ENCODE measurements around the gene LILRB2. TPM values are rescaled to one million over a fixed set of nuclear protein-coding genes. Genes with fewer than 3 reads are reported as not detected.

The LILRB2 gene
- polyA plus RNA-seq, 1 of the 3 experiments (the other 2 are of a cell fraction) = not detected

GRCh38 chr19:54254195-54254906, 26.6 kb downstream of the LILRB2 start (continued):
- TF ChIP-seq, protein P1, sequence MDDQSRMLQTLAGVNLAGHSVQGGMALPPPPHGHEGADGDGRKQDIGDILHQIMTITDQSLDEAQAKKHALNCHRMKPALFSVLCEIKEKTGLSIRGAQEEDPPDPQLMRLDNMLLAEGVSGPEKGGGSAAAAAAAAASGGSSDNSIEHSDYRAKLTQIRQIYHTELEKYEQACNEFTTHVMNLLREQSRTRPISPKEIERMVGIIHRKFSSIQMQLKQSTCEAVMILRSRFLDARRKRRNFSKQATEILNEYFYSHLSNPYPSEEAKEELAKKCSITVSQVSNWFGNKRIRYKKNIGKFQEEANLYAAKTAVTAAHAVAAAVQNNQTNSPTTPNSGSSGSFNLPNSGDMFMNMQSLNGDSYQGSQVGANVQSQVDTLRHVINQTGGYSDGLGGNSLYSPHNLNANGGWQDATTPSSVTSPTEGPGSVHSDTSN (IDR thresholded peaks at IDR 0.05) = no peak
- TF ChIP-seq EZH2phosphoT487 (IDR thresholded peaks at IDR 0.05; ENCODE audit: borderline replicate concordance, low read depth) = no peak
- no peak for TF ChIP-seq TEAD4 (IDR thresholded peaks at IDR 0.05; ENCODE audit: borderline replicate concordance, insufficient read depth)

DNA sequence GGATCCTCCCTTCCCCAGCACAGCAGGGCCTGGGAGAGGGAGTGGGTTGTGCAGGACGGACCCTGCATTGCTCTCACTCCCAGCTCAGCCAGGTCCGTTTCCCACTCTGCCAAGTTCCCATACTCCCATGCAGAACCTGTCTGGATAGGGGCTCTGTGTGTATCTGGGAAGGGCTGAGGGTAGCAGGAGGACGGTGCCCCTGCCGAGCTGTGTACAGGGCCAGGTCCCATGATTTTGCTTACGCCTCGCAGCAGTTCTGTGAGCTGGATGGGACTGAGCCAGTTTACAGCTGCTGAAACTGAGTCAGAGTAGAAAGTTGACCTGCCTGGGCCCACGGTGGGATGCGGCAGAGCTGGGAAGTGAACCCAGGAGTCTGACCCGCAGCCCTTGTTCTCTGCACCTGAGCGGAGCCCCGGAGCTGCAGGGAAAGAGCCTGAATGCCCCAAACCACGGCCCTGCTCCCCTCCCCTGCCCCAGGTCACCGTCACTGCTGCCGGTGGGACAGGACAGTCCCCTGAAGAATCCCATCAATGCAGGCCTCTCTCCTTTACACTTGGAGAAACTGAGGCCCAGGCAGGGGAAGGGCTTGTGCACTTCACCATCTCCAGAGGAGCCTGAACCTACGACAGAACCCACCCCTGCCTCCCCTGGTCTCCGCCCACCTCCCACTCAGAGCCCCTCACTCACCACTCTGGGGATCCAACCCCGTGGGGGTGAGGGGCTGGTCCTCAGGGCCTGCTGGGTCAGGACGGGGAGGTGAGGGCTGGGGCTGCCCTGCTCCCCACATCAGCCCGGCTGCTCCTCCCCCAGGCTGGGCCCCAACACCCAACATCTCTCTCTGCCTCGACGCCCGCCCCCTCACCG, 27.3 kb downstream of the LILRB2 start:
- Histone ChIP-seq H3K9ac (no peak overlapping the region), H3K36me3 (replicated peaks in 1 of 2; ENCODE audit: control insufficient read depth in 1 of 2, insufficient read depth in 2 of 2, low read length in 1 of 2) (no peaks in the 10 kb centered on the region), H3K9me3 (no peaks in the 10 kb centered on the region), H3K4me1 (ENCODE audit: control insufficient read depth in 1 of 2, insufficient read depth in 2 of 2, low read depth in 1 of 2, low read length in 1 of 2) (no peaks in the 10 kb centered on the region), H3K9me2 (no peaks in the 10 kb centered on the region), H3K27ac (ENCODE audit: low read depth in 2 of 2, low read length in 1 of 2) (no peak overlapping the region), H4K20me1 (ENCODE audit: insufficient read depth) (no peaks in the 10 kb centered on the region), H3K4me2 (no peak overlapping the region), H3K79me2 (ENCODE audit: insufficient read depth) (no peaks in the 10 kb centered on the region), H2AFZ (ENCODE audit: low read depth) (no peak overlapping the region), H3F3A (replicated peaks; ENCODE audit: insufficient read depth) (peaks cover 4% of the 10 kb centered on the region), H3K27me3 (ENCODE audit: insufficient read depth) (peaks cover 80% of the 10 kb centered on the region), H3K4me3 (ENCODE audit: low read depth in 2 of 2, low read length in 1 of 2) (no peak overlapping the region)
- CTCF ChIA-PET = interaction anchor here (0.9 to 1.2 kb wide), 2 partner anchors 13 to 21 kb away, joined by 3 to 4 read pairs; no protein-coding TSS in a partner anchor
- POLR2A ChIA-PET = no interaction called here
- no peak for DNase-seq
- 13% methylated on average over 14 of the region's 23 CpGs for WGBS (ENCODE audit: low lambda C conversion rate)
- no peak for TF ChIP-seq USF2 (IDR thresholded peaks at IDR 0.05; ENCODE audit: borderline replicate concordance, low read depth, low read length)
- TF ChIP-seq EZH2phosphoT487 (IDR thresholded peaks at IDR 0.05; ENCODE audit: borderline replicate concordance, low read depth) = no peak
- no peak for TF ChIP-seq FOSL2 (IDR thresholded peaks at IDR 0.05; ENCODE audit: borderline replicate concordance, low read depth)

GRCh38 chr19:54252845-54253244, 28.1 kb downstream of the LILRB2 start:
- no peak for DNase-seq
- Histone ChIP-seq H3K4me2 (no peak overlapping the region), H3K27me3 (ENCODE audit: insufficient read depth) (peaks cover 82% of the 10 kb centered on the region), H4K20me1 (ENCODE audit: insufficient read depth) (no peaks in the 10 kb centered on the region), H3K9me3 (no peaks in the 10 kb centered on the region), H3K9me2 (no peaks in the 10 kb centered on the region), H3F3A (replicated peaks; ENCODE audit: insufficient read depth) (peaks cover 4% of the 10 kb centered on the region), H3K27ac (ENCODE audit: low read depth in 2 of 2, low read length in 1 of 2) (no peak overlapping the region), H3K36me3 (replicated peaks in 1 of 2; ENCODE audit: control insufficient read depth in 1 of 2, insufficient read depth in 2 of 2, low read length in 1 of 2) (no peaks in the 10 kb centered on the region), H3K9ac (no peak overlapping the region), H3K79me2 (ENCODE audit: insufficient read depth) (no peaks in the 10 kb centered on the region), H3K4me1 (ENCODE audit: control insufficient read depth in 1 of 2, insufficient read depth in 2 of 2, low read depth in 1 of 2, low read length in 1 of 2) (no peaks in the 10 kb centered on the region), H3K4me3 (ENCODE audit: low read depth in 2 of 2, low read length in 1 of 2) (no peak overlapping the region), H2AFZ (ENCODE audit: low read depth) (no peak overlapping the region)
- 13% methylated on average over 10 of the region's 11 CpGs for WGBS (ENCODE audit: low lambda C conversion rate)
- ChIA-PET POLR2A (no interaction called here), CTCF (interaction anchor here (0.9 to 1.2 kb wide), 2 partner anchors 14 to 21 kb away, joined by 3 to 4 read pairs; no protein-coding TSS in a partner anchor)
- TF ChIP-seq USF1 (IDR thresholded peaks at IDR 0.05; ENCODE audit: borderline replicate concordance, low read depth) (no peak), NRF1 (IDR thresholded peaks at IDR 0.05; ENCODE audit: low read depth, low read length) (no peak), RAD21 (IDR thresholded peaks at IDR 0.05; ENCODE audit: low read length) (no peak), TEAD4 (IDR thresholded peaks at IDR 0.05; ENCODE audit: borderline replicate concordance, insufficient read depth) (no peak)
